A549 (cell line): Measurements from ENCODE around the gene PAX8. TPM values are rescaled to one million over a fixed set of nuclear protein-coding genes. Genes with fewer than 3 reads are reported as not detected.

Experiments
- ATAC-seq, 2 experiments: fragments of 200-7000 bp in 1 of 2; fragments of >200 bp in 1 of 2; cut with Nextera tagmentation in 1 of 2; cut with Tn5 transposase in 1 of 2; 3 replicates each; pipeline versions ENCODE4 v1.8.0 to v1.9.1; 2018 to 2020; ENCODE audit warnings: mild to moderate bottlenecking in 1 of 2, moderate library complexity in 1 of 2
- CTCF ChIA-PET: fragments of 300-600 bp; sonication (Branson Sonifier 250); formaldehyde crosslinking; extraction: SDS; loops from one replicate; lab custom pipeline; 2021; ENCODE audit warnings: antibody characterized with exemption, inconsistent platforms; lab: Yijun Ruan, JAX
- POLR2A ChIA-PET: fragments of 350-600 bp; formaldehyde crosslinking; extraction: SDS; loops from one replicate; lab custom pipeline; 2021; ENCODE audit warnings: antibody characterized with exemption, inconsistent platforms; lab: Yijun Ruan, JAX
- DNase-seq, 2 experiments: peaks; one replicate each; pipeline versions ENCODE4 v3.0.0 to v3.0.0-alpha.2; 2011 to 2016; ENCODE audit warnings: low read depth in 1 of 2, low spot score in 1 of 2
- FAIRE-seq: peaks from 2 replicates; lab custom pipeline; 2011; peaks lifted over from hg19 to GRCh38; lab: Jason Lieb, UNC
- H3K27ac ChIP-seq, 2 experiments: fragments of >200 bp; sonication (Bioruptor Twin); formaldehyde crosslinking; 3 replicates each; pipeline ENCODE4 v1.5.1; 2016 to 2017
- H3K4me1 ChIP-seq: fragments of >200 bp; sonication (Bioruptor Twin); formaldehyde crosslinking; 3 replicates; pipeline ENCODE4 v1.6.1; 2016
- H3K4me2 ChIP-seq: fragments of >200 bp; sonication (Bioruptor Twin); formaldehyde crosslinking; 3 replicates; pipeline ENCODE4 v1.6.1; 2016
- H3K4me3 ChIP-seq: fragments of >200 bp; sonication (Bioruptor Twin); formaldehyde crosslinking; 3 replicates; pipeline ENCODE4 v1.5.1; 2016
- H3K9me3 ChIP-seq: fragments of >200 bp; sonication (Bioruptor Twin); formaldehyde crosslinking; 3 replicates; pipeline ENCODE4 v1.6.1; 2016
- BCL3 ChIP-seq: fragments of >200 bp; sonication (Bioruptor Twin); formaldehyde crosslinking; IDR thresholded peaks from 3 replicates; pipeline ENCODE4 v1.6.1; 2016
- CBX2 ChIP-seq: fragments of 200-600 bp; sonication (generic); IDR thresholded peaks from 2 replicates; pipeline ENCODE4 v1.6.1; 2016; ENCODE audit warnings: low read depth, mild to moderate bottlenecking, borderline replicate concordance
- CHD2 ChIP-seq: fragments of 150-350 bp; IDR thresholded peaks from 2 replicates; pipeline ENCODE4 v1.6.1; 2014; ENCODE audit warnings: low read length; ENCODE audit not compliant: partially characterized antibody
- CTCF ChIP-seq: fragments of >200 bp; sonication (Bioruptor Twin); formaldehyde crosslinking; IDR thresholded peaks from 3 replicates; pipeline ENCODE4 v1.5.1; 2016
- EHMT2 ChIP-seq: fragments of 200-600 bp; sonication (generic); IDR thresholded peaks from 2 replicates; pipeline ENCODE4 v1.6.1; 2016; ENCODE audit warnings: antibody characterized with exemption, low read depth, mild to moderate bottlenecking, moderate library complexity
- EP300 ChIP-seq, 2 experiments: fragments of >200 bp; sonication (Bioruptor Twin); formaldehyde crosslinking; IDR thresholded peaks; 2 replicates in 1 of 2; 3 replicates in 1 of 2; pipeline ENCODE4 v1.6.1; 2016 to 2017
- HDAC2 ChIP-seq: fragments of 200-600 bp; sonication (generic); IDR thresholded peaks from 2 replicates; pipeline ENCODE4 v1.6.1; 2016
- HES2 ChIP-seq: fragments of >200 bp; sonication (Bioruptor Twin); formaldehyde crosslinking; IDR thresholded peaks from 2 replicates; pipeline ENCODE4 v1.6.1; 2016
- JUN ChIP-seq, 2 experiments: fragments of >200 bp; sonication (Bioruptor Twin); formaldehyde crosslinking; IDR thresholded peaks; 2 replicates in 1 of 2; 3 replicates in 1 of 2; pipeline ENCODE4 v1.6.1; 2016 to 2017
- KDM5A ChIP-seq: fragments of 200-600 bp; sonication (generic); IDR thresholded peaks from 2 replicates; pipeline ENCODE4 v1.6.1; 2016; ENCODE audit warnings: antibody characterized with exemption, mild to moderate bottlenecking
- MAZ ChIP-seq: fragments of 150-350 bp; IDR thresholded peaks from 2 replicates; pipeline ENCODE4 v1.6.1; 2014; ENCODE audit warnings: antibody characterized with exemption, low read depth, low read length, borderline replicate concordance
- NPAS2 ChIP-seq: fragments of 250-450 bp; sonication (Bioruptor Pico); IDR thresholded peaks from 2 replicates; pipeline ENCODE4 v1.8.0; 2022; ENCODE audit warnings: mild to moderate bottlenecking, moderate library complexity, borderline replicate concordance
- PBX3 ChIP-seq: IDR thresholded peaks from 2 replicates; pipeline ENCODE4 v1.6.1; 2012
- RAD21 ChIP-seq, 2 experiments: fragments of >200 bp in 1 of 2; sonication (Bioruptor Twin) in 1 of 2; formaldehyde crosslinking in 1 of 2; IDR thresholded peaks in 1 of 2; conservative IDR thresholded peaks in 1 of 2; 2 replicates in 1 of 2; 3 replicates in 1 of 2; pipeline ENCODE4 v1.6.1; 2012 to 2018; ENCODE audit warnings: inconsistent platforms in 1 of 2
- RARB ChIP-seq: fragments of 250-450 bp; sonication (Bioruptor Pico); IDR thresholded peaks from 2 replicates; pipeline ENCODE4 v1.8.0; 2021; ENCODE audit warnings: mild to moderate bottlenecking, moderate library complexity
- RCOR1 ChIP-seq: fragments of 150-350 bp; IDR thresholded peaks from 2 replicates; pipeline ENCODE4 v1.6.1; 2014; ENCODE audit warnings: antibody characterized with exemption, low read length, low read depth
- RFX5 ChIP-seq: fragments of 450-650 bp; IDR thresholded peaks from 2 replicates; pipeline ENCODE4 v1.7.1; 2014; ENCODE audit warnings: antibody characterized with exemption, mild to moderate bottlenecking, moderate library complexity
- USF2 ChIP-seq: fragments of 450-650 bp; IDR thresholded peaks from 2 replicates; pipeline ENCODE4 v1.6.1; 2014; ENCODE audit warnings: antibody characterized with exemption
- ZC3H11A ChIP-seq: fragments of 450-650 bp; IDR thresholded peaks from 2 replicates; pipeline ENCODE4 v1.6.1; 2014; ENCODE audit warnings: antibody characterized with exemption, mild to moderate bottlenecking
- ZFP36 ChIP-seq: fragments of 450-650 bp; IDR thresholded peaks from 2 replicates; pipeline ENCODE4 v1.6.1; 2014; ENCODE audit warnings: borderline replicate concordance; ENCODE audit not compliant: partially characterized antibody
- ZNF302 ChIP-seq: fragments of 250-450 bp; sonication (Bioruptor Pico); IDR thresholded peaks from 2 replicates; pipeline ENCODE4 v1.9.0; 2021; ENCODE audit warnings: inconsistent platforms, mild to moderate bottlenecking, moderate library complexity
- WGBS: methylation state at CpG from one replicate; pipeline ENCODE4 v1.1.6; 2017; ENCODE audit errors: missing lambda C conversion rate; 5-methylcytosine and 5-hydroxymethylcytosine counted together
- polyA plus RNA-seq, 4 experiments: library from polyadenylated mRNA; depleted of rRNA in 3 of 4; stranded (reverse); fragments of >200 nt; fragmentation: RNase III in 1 of 4; extraction: RNeasy Plus Mini Kit Qiagen cat#74134 plus additional on column Dnase treatment in 1 of 4; gene quantifications; 2 replicates in 3 of 4; 3 replicates in 1 of 4; pipeline ENCODE4 v1.2.3, GENCODE V29; 2011 to 2017
- TF ChIP-seq, protein P1 (sequence below): fragments of 200-600 bp; sonication (generic); IDR thresholded peaks from 2 replicates; pipeline ENCODE4 v1.6.1; 2016; ENCODE audit warnings: antibody characterized with exemption, mild to moderate bottlenecking, moderate library complexity

The PAX8 gene
- polyA plus RNA-seq, 2 of the 4 experiments (the other 2 are of a cell fraction), result 0.71 to 0.81 TPM

DNA sequence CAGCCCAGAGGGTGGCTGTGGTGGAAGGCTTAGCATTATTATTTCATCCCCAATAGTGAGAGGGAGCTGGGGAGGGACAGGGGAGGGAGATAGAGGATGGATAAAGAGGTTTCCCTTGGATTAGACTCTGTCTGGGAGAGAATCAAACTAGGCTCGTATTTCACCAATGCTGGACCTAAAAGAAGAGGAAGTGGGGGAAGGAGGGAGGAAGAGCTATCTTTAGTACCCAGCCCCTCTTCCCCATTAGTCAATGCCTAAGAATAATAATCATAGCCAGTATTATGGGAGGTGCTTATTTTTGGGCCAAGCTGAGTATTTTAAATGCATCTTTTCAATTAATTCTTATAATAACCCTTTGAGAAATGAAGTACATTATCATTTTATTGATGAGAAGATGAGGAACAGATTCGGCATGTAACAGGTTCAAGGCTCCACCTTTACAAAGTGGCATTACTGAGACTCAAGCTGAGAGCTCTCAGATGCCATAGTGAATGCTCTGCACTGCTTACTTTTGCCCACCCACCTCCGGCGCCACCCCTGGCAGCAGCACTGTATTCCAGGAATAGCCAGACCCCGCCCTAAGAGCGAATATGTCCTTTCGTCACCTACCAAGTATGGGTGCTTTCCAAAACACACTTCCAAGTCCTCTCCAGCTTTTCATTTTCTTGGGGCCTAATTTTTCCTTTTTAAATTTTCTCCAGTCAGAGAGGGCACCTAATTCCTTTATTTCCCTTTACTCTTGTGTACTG, 21.0 kb downstream of the PAX8 start:
- WGBS, result 74% methylated on average over 7 of the region's 7 CpGs
- TF ChIP-seq RFX5, result no peak
- TF ChIP-seq USF2, result no peak
- no peak for TF ChIP-seq RCOR1
- TF ChIP-seq EHMT2, result no peak
- no peak for TF ChIP-seq BCL3
- TF ChIP-seq JUN (IDR thresholded peaks at IDR 0.05), result no peak
- TF ChIP-seq NPAS2 (CRISPR knock-in tag), result no peak
- TF ChIP-seq ZC3H11A, result no peak
- no peak for TF ChIP-seq HDAC2
- TF ChIP-seq CTCF, result no peak
- no peak for TF ChIP-seq ZNF302 (CRISPR knock-in tag)
- TF ChIP-seq PBX3, result no peak
- no peak for TF ChIP-seq EP300 (IDR thresholded peaks at IDR 0.05)
- no peak for TF ChIP-seq KDM5A
- TF ChIP-seq ZFP36, result no peak
- TF ChIP-seq CBX2, result no peak
- no peak for TF ChIP-seq CHD2
- Histone ChIP-seq H3K4me3 (no peak overlapping the region), H3K27ac (peak overlapping the region in 1 of 2 experiments; percentile 34; a peak in 2 of 6 replicates), H3K4me1 (peaks cover 8% of the 10 kb centered on the region; the same call in 2 of the 3 replicates), H3K9me3 (no peaks in the 10 kb centered on the region), H3K4me2 (no peak overlapping the region)
- 0 out of 6 replicates have a peak, but pooled peaks of 1 of the 2 experiments have one; percentile 29 for ATAC-seq
- ChIA-PET CTCF (interaction anchor here (0.8 to 7.1 kb wide), 10 partner anchors 8 to 132 kb away, joined by 3 to 31 read pairs (median 5); no protein-coding TSS in a partner anchor), POLR2A (no interaction called here)
- no peak for FAIRE-seq
- DNase-seq, result no peak

DNA sequence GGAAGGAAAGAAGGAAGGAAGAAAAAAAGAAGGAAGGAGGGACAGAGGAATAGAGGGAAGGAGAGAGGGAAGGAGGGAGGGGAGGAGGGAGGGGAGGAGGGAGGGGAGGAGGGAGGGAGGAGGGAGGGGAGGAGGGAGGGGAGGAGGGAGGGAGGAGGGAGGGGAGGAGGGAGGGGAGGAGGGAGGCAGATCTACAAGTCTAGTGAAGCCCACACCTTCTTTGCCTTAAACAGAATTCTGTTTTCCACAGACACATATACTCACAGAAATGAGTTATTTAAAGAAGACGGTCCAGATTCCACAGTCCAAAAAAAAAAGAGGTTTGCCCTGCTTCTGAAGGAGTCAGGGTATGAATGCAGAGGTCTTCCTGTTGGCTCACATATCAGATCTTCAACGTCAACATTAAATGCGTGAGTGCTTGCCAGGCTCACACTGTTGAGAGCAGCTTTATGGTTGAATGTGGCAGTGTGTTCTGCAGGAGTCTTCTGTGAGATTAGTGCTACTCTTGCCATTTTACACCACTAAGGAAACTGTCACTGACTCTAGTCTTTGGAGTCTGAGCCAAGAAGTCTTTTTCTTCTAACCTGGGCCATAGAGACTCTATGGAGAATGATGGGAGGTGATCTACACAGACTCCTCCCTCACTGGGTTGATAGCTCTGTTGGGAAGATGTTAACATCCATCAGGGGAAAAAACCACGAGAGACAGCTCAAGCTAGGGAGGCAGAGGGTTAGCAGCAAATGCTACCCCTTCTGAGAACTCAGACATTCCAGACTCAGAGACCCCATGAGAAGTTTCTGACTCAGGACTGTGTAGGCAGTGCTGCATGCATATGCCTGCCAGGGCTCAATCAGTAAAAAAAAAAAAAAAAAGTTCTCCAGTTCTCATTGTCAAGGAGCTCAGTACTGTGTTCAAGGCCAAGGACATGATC, 23.3 kb downstream of the PAX8 start:
- TF ChIP-seq MAZ, result no peak
- TF ChIP-seq RARB (CRISPR knock-in tag), result no peak
- TF ChIP-seq HES2, result no peak
- TF ChIP-seq, protein P1, sequence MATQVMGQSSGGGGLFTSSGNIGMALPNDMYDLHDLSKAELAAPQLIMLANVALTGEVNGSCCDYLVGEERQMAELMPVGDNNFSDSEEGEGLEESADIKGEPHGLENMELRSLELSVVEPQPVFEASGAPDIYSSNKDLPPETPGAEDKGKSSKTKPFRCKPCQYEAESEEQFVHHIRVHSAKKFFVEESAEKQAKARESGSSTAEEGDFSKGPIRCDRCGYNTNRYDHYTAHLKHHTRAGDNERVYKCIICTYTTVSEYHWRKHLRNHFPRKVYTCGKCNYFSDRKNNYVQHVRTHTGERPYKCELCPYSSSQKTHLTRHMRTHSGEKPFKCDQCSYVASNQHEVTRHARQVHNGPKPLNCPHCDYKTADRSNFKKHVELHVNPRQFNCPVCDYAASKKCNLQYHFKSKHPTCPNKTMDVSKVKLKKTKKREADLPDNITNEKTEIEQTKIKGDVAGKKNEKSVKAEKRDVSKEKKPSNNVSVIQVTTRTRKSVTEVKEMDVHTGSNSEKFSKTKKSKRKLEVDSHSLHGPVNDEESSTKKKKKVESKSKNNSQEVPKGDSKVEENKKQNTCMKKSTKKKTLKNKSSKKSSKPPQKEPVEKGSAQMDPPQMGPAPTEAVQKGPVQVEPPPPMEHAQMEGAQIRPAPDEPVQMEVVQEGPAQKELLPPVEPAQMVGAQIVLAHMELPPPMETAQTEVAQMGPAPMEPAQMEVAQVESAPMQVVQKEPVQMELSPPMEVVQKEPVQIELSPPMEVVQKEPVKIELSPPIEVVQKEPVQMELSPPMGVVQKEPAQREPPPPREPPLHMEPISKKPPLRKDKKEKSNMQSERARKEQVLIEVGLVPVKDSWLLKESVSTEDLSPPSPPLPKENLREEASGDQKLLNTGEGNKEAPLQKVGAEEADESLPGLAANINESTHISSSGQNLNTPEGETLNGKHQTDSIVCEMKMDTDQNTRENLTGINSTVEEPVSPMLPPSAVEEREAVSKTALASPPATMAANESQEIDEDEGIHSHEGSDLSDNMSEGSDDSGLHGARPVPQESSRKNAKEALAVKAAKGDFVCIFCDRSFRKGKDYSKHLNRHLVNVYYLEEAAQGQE, result no peak
- TF ChIP-seq RAD21 (conservative IDR thresholded peaks at IDR 0.05 in 1 of 2, IDR thresholded peaks at IDR 0.05 in 1 of 2), result no peak
- WGBS, result 79% methylated on average over 4 of the region's 4 CpGs
- Histone ChIP-seq H3K4me1 (peaks cover 17% of the 10 kb centered on the region), H3K4me3 (no peak overlapping the region), H3K27ac (peak overlapping the region; percentile 36 to 41; a peak in 4 of 6 replicates), H3K4me2 (no peak overlapping the region), H3K9me3 (no peaks in the 10 kb centered on the region)
- DNase-seq, result no peak
- no peak; a peak in 1 of 6 replicates for ATAC-seq
- ChIA-PET CTCF (interaction anchor here (0.7 to 7.1 kb wide), 10 partner anchors 8 to 135 kb away, joined by 3 to 31 read pairs (median 8); no protein-coding TSS in a partner anchor), POLR2A (interaction anchor here (0.6 to 1.0 kb wide), 2 partner anchors 57 to 81 kb away, joined by 3 to 4 read pairs; no protein-coding TSS in a partner anchor)
- FAIRE-seq, result no peak
